ENCODE data around the gene GRAMD1A. TPM values are rescaled to one million over a fixed set of nuclear protein-coding genes. Genes with fewer than 3 reads are reported as not detected.

Gene GRAMD1A
- total and polyA plus RNA-seq, 9 of the 15 experiments (the other 6 are each of a cell fraction or from before 2014, with no cell fraction given): 1.4 to 63.8 (median 38.5) TPM

GRCh38 chr19:34961775-34962686, 38.1 kb upstream of the GRAMD1A start (continued):
- TF ChIP-seq, protein P1, sequence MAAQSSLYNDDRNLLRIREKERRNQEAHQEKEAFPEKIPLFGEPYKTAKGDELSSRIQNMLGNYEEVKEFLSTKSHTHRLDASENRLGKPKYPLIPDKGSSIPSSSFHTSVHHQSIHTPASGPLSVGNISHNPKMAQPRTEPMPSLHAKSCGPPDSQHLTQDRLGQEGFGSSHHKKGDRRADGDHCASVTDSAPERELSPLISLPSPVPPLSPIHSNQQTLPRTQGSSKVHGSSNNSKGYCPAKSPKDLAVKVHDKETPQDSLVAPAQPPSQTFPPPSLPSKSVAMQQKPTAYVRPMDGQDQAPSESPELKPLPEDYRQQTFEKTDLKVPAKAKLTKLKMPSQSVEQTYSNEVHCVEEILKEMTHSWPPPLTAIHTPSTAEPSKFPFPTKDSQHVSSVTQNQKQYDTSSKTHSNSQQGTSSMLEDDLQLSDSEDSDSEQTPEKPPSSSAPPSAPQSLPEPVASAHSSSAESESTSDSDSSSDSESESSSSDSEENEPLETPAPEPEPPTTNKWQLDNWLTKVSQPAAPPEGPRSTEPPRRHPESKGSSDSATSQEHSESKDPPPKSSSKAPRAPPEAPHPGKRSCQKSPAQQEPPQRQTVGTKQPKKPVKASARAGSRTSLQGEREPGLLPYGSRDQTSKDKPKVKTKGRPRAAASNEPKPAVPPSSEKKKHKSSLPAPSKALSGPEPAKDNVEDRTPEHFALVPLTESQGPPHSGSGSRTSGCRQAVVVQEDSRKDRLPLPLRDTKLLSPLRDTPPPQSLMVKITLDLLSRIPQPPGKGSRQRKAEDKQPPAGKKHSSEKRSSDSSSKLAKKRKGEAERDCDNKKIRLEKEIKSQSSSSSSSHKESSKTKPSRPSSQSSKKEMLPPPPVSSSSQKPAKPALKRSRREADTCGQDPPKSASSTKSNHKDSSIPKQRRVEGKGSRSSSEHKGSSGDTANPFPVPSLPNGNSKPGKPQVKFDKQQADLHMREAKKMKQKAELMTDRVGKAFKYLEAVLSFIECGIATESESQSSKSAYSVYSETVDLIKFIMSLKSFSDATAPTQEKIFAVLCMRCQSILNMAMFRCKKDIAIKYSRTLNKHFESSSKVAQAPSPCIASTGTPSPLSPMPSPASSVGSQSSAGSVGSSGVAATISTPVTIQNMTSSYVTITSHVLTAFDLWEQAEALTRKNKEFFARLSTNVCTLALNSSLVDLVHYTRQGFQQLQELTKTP (IDR thresholded peaks at IDR 0.05; ENCODE audit: low read depth in 1 of 2, partially characterized antibody in 2 of 2): no peak
- TF ChIP-seq ZEB2 (IDR thresholded peaks at IDR 0.05) (peak; percentile 56; the same call in 1 of the 2 replicates), ZBTB2 (IDR thresholded peaks at IDR 0.05) (0 out of 2 replicates have a peak, but pooled peaks have one; percentile 16), DDX20 (tag; IDR thresholded peaks at IDR 0.05; ENCODE audit: low read depth) (no peak), HMGN3 (IDR thresholded peaks at IDR 0.05; ENCODE audit: borderline replicate concordance, extremely low read depth, insufficient read length, low read depth, low read length) (no peak), SNIP1 (IDR thresholded peaks at IDR 0.05; ENCODE audit: low read depth) (no peak), CHAMP1 (IDR thresholded peaks at IDR 0.05) (no peak), CC2D1A (IDR thresholded peaks at IDR 0.05) (0 out of 2 replicates have a peak, but pooled peaks have one; percentile 54), SP1 (CRISPR knock-in tag; IDR thresholded peaks at IDR 0.05) (no peak), EWSR1 (IDR thresholded peaks at IDR 0.05; ENCODE audit: borderline replicate concordance, low read depth, partially characterized antibody) (no peak), PATZ1 (CRISPR knock-in tag; IDR thresholded peaks at IDR 0.05; ENCODE audit: borderline replicate concordance) (no peak), TAF7 (tag; IDR thresholded peaks at IDR 0.05) (no peak), PRPF4 (IDR thresholded peaks at IDR 0.05; ENCODE audit: insufficient read depth, low read depth, low read length, poor library complexity, severe bottlenecking) (no peak), U2AF2 (optimal IDR thresholded peaks at IDR 0.05; ENCODE audit: low read depth, low read length) (no peak), ETS2 (tag; IDR thresholded peaks at IDR 0.05; ENCODE audit: borderline replicate concordance, poor library complexity, severe bottlenecking) (no peak), ZNF507 (tag; conservative IDR thresholded peaks at IDR 0.05) (no peak)
